ENCODE measurements around the gene ANKRD31. TPM values are rescaled to one million over a fixed set of nuclear protein-coding genes. Genes with fewer than 3 reads are reported as not detected.
"Not testable (repeated sequence)": the region's sequence is repeated elsewhere in the genome, so short reads cannot be mapped to it uniquely, and the experiment has no call there.

Gene ANKRD31
- total and polyA plus RNA-seq, 12 donors, result under 0.01 to 0.18 (median 0.11) TPM; not detected in 3

GRCh38 chr5:75108931-75109596 lies 127.6 kb downstream of the ANKRD31 start:
- ATAC-seq, result no peak

GRCh38 chr5:75108515-75108914 lies 128.2 kb downstream of the ANKRD31 start:
- Histone ChIP-seq H3K9me3 (peaks cover 0 to 1% (median 0%) of the 10 kb centered on the region in 11 donors), H3K27ac (no peak overlapping the region), H3K36me3 (no peaks in the 10 kb centered on the region), H3K4me3 (no peak overlapping the region), H3K4me1 (no peaks in the 10 kb centered on the region), H3K27me3 (peaks cover 0 to 21% (median 0%) of the 10 kb centered on the region in 7 donors)
- DNase-seq (no peak), ATAC-seq (no peak)
- 73 to 81% methylated on average over 2 of the region's 2 CpGs for WGBS, 2 donors
- TF ChIP-seq CTCF (IDR thresholded peaks at IDR 0.05), result no peak
- intact Hi-C loops (cut with DNase I), result no loop called here

More at GRCh38 chr5:75108931-75109596, 127.6 kb downstream of the ANKRD31 start:
- peaks cover 0 to 21% (median 0%) of the 10 kb centered on the region in 7 donors for H3K27me3 ChIP-seq
- DNase-seq, result no peak
- H3K9me3 ChIP-seq, result no peaks in the 10 kb centered on the region
- no peak overlapping the region for H3K4me3 ChIP-seq
- TF ChIP-seq CTCF (IDR thresholded peaks at IDR 0.05), result no peak
- no peak overlapping the region for H3K27ac ChIP-seq
- no peaks in the 10 kb centered on the region for H3K36me3 ChIP-seq
- no peaks in the 10 kb centered on the region for H3K4me1 ChIP-seq
- WGBS, 2 donors, result 74% methylated on average over 1 of the region's 1 CpG
- intact Hi-C loops (cut with DNase I), result no loop called here

- H3K27ac ChIP-seq; H3K4me3 ChIP-seq; H3K4me1 ChIP-seq; H3K27me3 ChIP-seq; ATAC-seq; H3K36me3 ChIP-seq; DNase-seq; intact Hi-C loops (cut with DNase I): not testable (repeated sequence)
- peaks cover 0 to 16% (median 0%) of the 10 kb centered on the region in 11 donors for H3K9me3 ChIP-seq
- WGBS, 2 donors, result 73 to 85% methylated on average over 3 of the region's 3 CpGs
These were observed 140.7 kb downstream of the ANKRD31 start for GRCh38 chr5:75095956-75096355.

DNA sequence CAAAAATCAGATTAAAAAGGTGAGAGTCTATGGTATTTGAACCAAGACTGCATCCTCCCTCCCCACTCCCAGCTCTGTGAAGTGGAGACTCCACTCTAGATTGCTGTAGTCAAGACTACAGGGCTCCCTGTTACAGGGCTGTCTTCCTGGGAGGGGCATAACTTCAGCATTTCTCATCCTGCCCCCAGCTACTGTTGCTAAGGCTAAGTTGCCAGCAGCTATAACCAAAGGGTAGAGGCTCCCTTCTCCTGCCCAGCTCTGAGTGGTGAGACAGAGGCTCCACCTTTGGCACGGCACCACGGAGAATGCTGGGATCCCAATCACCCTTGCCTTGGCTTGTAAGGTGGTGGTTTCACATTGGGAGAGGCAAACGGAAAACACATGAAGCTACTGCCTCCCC lies 145.1 kb downstream of the ANKRD31 start:
- no peak for ATAC-seq
- TF ChIP-seq CTCF (IDR thresholded peaks at IDR 0.05), result no peak
- Histone ChIP-seq H3K4me3 (no peak overlapping the region), H3K36me3 (no peaks in the 10 kb centered on the region), H3K9me3 (no peaks in the 10 kb centered on the region), H3K4me1 (no peaks in the 10 kb centered on the region), H3K27ac (no peak overlapping the region), H3K27me3 (peaks cover 0 to 12% (median 0%) of the 10 kb centered on the region in 7 donors)
- no peak for DNase-seq
- 72 to 82% methylated on average over 3 of the region's 3 CpGs for WGBS, 2 donors
- intact Hi-C loops (cut with DNase I), result no loop called here

DNA sequence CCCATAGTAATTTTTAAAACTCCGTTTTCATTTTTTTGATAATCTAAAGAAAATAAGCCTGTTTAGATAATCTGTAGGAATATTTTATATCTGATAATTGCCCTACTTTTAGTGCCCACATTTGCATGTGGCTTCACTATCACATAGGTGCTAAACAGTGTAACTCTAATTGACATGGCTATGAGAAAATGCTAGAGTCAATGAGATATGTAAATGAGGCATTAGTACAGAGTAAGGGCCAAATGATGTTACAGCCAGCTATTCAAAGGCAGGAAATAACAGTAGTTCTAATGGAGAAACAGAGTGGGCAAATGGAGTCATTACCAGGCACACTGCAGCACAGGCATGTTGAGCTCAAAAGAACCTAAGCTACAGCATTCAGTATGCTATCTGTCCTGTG lies 147.0 kb downstream of the ANKRD31 start:
- DNase-seq, result no peak

More for the DNA sequence above, 147.0 kb downstream of the ANKRD31 start:
- no peak overlapping the region for H3K27ac ChIP-seq
- 87 to 90% methylated on average over 1 of the region's 1 CpG for WGBS, 2 donors
- H3K27me3 ChIP-seq, result peaks cover 0 to 12% (median 0%) of the 10 kb centered on the region in 7 donors
- no peak for TF ChIP-seq CTCF (IDR thresholded peaks at IDR 0.05)
- no peak overlapping the region for H3K4me3 ChIP-seq
- H3K4me1 ChIP-seq, result no peaks in the 10 kb centered on the region
- ATAC-seq, result no peak
- H3K9me3 ChIP-seq, result no peaks in the 10 kb centered on the region
- intact Hi-C loops (cut with DNase I), result no loop called here
- no peaks in the 10 kb centered on the region for H3K36me3 ChIP-seq

Measured in heart right ventricle (tissue), 16 donors.